Inferior parietal cortex (tissue), 1 donor: Measurements from ENCODE around the gene APOD.
"Not testable (repeated sequence)": the region's sequence is repeated elsewhere in the genome, so short reads cannot be mapped to it uniquely, and the experiment has no call there.

ENCODE experiments used
- DNase-seq: peaks from one replicate; pipeline ENCODE4 v3.0.0-alpha.2; 2016; ENCODE audit errors: extremely low spot score

The APOD gene

GRCh38 chr3:195583831-195584542, at the start of gene APOD:
Gene APOD (minus strand): TSS chr3:195583940. CDS start chr3:195579461, 4,479 bp downstream.
- DNase-seq = peak; percentile 71

GRCh38 chr3:195633351-195633750, 49.6 kb upstream of the APOD start:
- DNase-seq = not testable (repeated sequence)

DNA sequence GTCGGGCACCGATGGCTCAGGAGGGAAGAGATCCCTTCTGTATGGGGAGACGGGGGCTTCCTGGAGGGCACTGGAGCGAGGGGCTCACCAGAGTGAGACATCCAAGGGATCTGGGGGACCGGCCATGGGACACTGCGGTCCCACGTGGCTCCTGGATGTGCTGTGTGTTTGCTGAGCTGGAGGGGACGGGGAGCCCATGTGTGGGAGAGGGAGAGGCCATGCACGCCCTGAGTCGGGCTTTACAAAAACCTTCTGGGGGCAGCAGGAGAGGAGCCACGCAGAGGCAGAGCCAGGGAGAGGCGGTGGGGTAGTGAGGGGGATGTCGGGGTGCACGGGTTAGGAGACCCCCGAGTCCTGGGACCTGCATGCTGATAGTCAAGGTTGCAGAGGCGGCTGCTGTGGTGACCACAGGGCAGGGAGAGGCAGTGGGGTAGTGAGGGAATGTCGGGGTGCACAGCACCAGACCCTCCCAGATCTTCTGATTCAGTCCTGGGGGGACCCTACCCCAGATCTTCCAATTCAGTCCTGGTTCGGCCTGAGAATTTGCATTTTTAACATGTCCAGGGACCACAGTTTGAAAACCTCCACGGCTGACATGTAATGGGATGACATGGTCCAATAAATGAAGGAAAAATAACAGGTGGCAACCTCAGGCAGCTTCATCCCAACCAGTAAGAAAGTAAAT, 48.9 kb upstream of the APOD start:
- not testable (repeated sequence) for DNase-seq

GRCh38 chr3:195632046-195632445, 48.3 kb upstream of the APOD start:
- DNase-seq = not testable (repeated sequence)

- DNase-seq = not testable (repeated sequence)
These were observed 47.3 kb upstream of the APOD start for GRCh38 chr3:195630938-195631495.

- DNase-seq = not testable (repeated sequence)
These were observed 46.6 kb upstream of the APOD start for GRCh38 chr3:195630086-195630917.

DNA sequence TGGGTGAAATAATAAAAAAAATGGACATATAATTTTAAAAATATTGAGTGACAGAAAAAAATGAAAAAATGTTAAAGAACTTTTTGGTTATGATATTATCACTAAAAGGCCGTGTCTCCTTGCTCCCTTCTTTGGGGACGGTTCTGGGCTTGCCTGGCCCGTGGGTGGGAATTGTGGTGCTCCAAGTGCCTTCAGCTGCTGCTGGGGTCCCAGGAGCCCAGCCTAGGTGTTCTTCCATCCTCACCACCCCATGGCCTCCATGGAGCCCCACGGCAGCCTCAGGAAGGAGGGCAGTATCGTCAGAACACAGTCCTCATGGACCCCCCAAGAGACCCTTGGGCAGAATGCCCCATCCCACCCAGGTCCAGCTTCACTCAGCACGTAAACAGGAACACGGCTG, 45.9 kb upstream of the APOD start:
- DNase-seq = not testable (repeated sequence)

DNA sequence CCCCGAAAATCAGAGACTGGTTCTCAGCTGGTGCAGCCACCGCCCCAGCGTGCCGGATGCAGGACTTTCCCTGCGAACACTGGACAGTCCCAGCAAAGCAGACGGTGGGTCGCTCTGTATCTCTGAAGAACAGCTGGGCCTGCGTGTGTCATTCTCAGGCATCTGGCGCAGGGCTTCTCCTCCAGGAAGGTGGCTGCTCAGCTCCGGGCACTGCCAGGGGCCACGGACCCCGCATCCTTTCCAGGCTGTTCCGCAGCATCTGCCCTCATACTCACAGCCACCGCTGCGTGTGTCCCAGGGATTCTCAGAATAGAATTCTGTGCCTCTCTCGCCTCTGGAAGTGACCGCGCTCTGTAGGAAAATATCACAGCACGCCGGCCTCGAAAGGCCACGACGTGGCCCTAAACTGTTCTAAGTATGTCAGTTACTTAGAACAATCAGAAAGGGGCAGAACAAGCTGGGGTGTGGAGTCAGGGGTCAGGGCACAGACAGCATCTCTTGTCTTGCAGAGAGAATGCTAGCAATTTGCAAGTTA, 44.7 kb upstream of the APOD start:
- not testable (repeated sequence) for DNase-seq

DNA sequence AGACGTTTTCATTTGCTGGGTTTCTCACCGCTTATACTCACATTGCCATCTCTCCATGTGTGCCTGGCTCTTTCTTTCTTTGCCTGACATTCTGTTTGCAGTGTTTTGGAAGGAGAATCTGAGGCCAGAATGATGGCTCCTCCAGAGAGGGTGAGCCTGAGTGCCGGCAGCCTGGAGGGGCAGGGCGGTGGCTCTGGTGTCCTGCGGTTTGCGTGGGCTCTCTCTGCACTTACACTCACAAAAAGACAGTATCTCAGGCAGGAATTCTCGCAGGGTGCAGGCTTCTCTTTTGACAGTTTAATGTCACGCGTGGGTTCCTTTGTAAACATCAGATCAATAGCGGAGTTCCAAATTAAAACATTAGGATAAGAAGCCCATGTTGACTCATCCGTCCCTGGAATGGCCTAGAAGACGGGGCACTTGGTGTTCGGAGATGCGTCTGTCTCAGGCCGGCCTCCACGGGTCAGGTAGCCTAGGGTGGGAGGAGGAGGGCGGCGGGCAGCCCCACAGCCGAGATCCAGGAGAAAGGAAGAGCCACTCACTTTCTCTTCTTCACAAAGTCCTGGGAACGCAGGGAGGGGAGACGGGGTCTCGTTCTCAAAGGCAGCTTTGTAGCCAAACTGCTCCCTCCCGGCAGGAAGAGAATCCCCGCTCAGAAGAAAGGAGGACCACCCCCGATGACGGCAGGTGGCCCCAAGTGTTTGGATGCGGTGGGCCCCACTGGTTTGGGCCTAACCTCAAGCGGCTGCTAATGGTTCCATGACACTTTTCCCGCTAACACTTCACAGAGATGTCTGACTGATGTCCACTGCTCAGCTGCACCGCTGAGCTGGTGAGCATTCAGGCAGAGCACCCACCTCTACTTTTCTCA, 44.0 kb upstream of the APOD start:
- DNase-seq = not testable (repeated sequence)

DNA sequence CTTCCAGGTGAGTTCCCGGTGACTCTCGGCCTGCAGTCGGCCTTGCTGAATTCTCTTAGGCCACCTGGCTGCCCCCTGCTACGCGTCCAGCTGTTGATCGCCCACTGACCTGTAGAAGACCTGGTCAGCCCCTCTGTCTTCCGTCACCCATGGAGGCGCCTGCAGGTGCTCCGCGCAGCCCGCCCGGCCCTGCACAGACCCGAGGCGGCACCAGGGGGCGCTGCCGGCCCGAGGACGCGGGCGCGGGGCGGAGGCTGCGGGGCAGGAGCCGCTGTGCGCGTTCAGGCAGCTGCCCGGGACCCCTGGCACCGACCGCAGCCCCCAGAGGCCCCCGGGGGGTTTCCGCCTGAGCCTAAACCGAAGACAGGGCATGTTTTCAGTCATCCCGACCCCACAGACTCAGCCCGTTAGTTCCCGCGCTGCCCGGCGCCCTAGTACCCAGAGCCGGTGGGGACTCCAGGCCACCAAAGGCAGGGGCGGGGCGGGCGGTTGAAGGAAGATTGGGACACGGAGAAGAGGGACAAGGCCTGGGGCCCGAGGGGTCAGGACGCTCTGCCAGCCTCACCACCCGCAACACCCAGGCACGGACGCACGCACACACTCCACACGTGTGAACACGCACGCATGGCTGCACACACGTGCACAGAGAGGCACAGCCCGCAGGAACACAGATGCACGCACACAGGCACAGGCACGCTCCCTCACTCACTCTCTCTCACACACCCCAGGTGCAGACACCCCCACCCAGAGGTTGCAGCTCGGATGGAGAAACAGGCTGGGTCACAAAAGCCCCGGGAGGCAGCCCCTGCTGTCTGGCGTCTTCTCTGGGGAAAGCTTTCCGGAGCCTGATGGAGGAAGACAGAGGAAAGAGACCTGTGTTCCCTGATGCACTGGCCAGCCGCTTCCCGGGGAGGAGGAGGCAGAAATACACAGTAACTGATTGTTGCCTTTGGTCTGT, 41.1 kb upstream of the APOD start:
- DNase-seq = not testable (repeated sequence)

- not testable (repeated sequence) for DNase-seq
These were observed 40.4 kb upstream of the APOD start for GRCh38 chr3:195624171-195624570.

- DNase-seq = not testable (repeated sequence)
These were observed 39.7 kb upstream of the APOD start for GRCh38 chr3:195623217-195623965.

DNA sequence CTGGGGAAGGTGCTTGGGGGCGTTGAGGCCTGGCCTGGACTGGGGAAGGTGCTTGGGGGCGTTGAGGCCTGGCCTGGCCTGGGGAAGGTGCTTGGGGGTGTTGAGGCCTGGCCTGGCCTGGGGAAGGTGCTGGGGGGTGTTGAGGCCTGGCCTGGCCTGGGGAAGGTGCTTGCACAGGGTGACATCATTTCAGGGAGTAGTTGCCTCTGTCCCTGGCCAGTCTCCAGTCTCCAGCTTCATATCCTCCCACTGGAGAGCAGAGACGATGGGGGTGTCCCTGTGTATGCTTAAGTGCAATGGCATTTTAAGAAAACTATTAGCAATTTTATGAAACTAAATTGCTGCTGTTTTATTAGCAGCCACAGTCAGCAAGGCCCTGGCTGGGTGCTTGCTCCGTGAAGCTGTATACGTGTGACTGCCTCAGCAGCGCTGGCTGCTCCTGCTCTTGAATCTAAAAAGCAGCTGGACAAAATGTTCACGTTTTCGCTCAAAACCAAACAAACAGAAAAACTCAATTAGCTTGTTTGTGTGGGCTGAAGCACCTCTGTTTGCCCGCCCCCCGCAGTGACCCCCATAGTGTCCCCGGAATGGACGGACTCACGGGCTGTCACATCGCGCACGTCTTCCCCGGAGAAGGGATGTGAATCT, 38.9 kb upstream of the APOD start:
- DNase-seq = not testable (repeated sequence)

DNA sequence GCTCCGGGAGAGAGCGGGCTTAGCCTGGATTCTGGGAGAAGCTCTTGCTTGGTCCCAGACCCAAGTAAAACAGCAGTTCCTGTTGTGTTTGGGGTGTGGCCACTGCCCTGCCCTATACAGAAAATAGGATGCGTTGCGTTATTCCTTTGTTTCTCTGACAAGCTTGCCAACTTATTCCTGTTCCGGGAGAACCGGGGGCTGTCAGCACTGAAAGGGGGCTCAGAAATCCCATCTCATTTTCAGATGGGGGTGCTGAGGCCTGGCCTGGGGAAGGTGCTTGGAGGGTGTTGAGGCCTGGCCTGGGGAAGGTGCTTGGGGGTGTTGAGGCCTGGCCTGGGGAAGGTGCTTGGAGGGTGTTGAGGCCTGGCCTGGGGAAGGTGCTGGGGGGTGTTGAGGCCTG, 38.3 kb upstream of the APOD start:
- not testable (repeated sequence) for DNase-seq

DNA sequence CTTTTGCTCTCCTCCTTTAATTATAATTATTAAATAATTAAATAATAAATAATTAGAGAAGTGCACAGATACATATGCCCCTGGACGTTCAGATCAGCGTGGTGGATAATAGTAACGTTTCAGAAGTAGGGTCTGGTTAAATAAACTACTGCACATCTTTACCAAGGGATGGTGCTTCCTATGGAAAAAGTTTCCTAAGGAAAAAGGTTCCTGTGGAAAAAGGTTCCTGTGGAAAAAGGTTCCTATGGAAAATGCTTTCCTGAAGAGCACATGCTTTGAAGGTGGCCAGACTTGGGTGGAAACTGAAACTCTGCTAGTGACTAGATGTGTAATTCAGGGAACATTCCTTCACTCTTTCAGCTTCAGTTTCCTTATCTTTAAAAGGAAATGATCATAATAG, 37.4 kb upstream of the APOD start:
- DNase-seq = not testable (repeated sequence)

DNA sequence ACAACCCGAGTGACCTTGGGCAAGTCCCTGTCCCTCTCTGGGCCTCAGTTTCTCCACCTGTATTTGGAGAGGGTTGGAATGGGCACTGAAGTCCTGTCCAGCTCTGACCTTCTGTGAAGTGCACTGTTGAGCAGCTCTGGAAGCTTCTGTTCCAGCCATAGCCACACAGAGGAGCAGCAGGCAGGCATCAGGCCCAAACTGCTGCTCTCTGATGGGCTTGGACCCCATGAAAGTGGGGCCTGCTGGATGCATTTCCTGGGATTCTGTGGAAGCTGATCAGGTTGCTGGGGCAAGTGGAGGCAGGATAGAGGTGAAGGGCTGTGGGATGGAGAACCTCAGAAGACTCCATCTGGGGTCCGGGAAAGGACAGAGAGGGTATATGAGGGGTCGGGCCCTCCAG, 36.7 kb upstream of the APOD start:
- not testable (repeated sequence) for DNase-seq

- not testable (repeated sequence) for DNase-seq
These were observed 36.0 kb upstream of the APOD start for GRCh38 chr3:195619591-195620369.
